NT2/D1 (cell line): Measurements from ENCODE around the gene GLS.

Experiments
- SUZ12 ChIP-seq: IDR thresholded peaks from 2 replicates; pipeline ENCODE4 v1.6.1; 2011; ENCODE audit not compliant: insufficient read length, insufficient read depth; ENCODE audit errors: extremely low read depth
- YY1 ChIP-seq: IDR thresholded peaks from 2 replicates; pipeline ENCODE4 v1.6.1; 2011; ENCODE audit not compliant: insufficient read length, insufficient read depth
- ZNF274 ChIP-seq: IDR thresholded peaks from 2 replicates; pipeline ENCODE4 v1.6.1; 2011; ENCODE audit warnings: mild to moderate bottlenecking, low read depth, low read length

DNA sequence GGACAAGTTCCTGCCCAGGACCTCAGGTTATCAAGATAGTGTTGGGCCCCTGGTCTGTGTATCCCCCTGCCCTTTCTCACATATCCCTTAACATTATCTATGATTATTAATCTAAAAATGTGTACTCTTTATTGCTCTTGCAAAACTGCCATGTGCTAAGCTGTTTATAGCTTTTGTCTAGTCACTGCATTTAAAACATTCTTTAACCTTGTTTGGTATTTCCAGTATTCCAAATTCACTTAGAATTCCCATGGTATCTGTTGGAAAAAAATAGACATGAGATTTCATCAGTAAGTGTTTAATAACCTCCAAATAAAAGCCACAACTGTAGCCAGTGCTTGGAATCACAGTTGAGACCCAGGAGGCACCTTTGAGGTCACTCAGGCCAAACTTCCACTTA is 16.2 kb upstream of the GLS start:
- TF ChIP-seq SUZ12 (no peak), YY1 (no peak), ZNF274 (no peak)
